Neural progenitor cell (in vitro differentiated cells): Measurements from ENCODE around the gene S100A10. TPM values are rescaled to one million over a fixed set of nuclear protein-coding genes. Genes with fewer than 3 reads are reported as not detected.

Source experiments
- DNase-seq: peaks from one replicate; pipeline ENCODE4 v3.0.0-alpha.2; 2016; ENCODE audit warnings: low spot score
- H2AFZ ChIP-seq: fragments of 200-600 bp; sonication (generic); replicated peaks from 2 replicates; pipeline ENCODE4 v1.6.1; 2016; ENCODE audit warnings: antibody characterized with exemption
- H3F3A ChIP-seq: fragments of 200-600 bp; sonication (generic); 2 replicates; pipeline ENCODE4 v1.6.1; 2016; ENCODE audit warnings: antibody characterized with exemption, low read depth
- H3K27ac ChIP-seq: fragments of 200-600 bp; sonication (generic); 2 replicates; pipeline ENCODE4 v1.5.1; 2016; ENCODE audit warnings: mild to moderate bottlenecking
- H3K27me3 ChIP-seq: fragments of 200-600 bp; sonication (generic); 2 replicates; pipeline ENCODE4 v1.6.1; 2016; ENCODE audit warnings: mild to moderate bottlenecking, moderate library complexity
- H3K36me3 ChIP-seq: fragments of 200-600 bp; sonication (generic); 2 replicates; pipeline ENCODE4 v1.5.1; 2016
- H3K4me1 ChIP-seq: fragments of 200-600 bp; sonication (generic); 2 replicates; pipeline ENCODE4 v1.6.1; 2016; ENCODE audit warnings: mixed run types
- H3K4me2 ChIP-seq: fragments of 200-600 bp; sonication (generic); 2 replicates; pipeline ENCODE4 v1.6.1; 2016
- H3K4me3 ChIP-seq: fragments of 200-600 bp; sonication (generic); 2 replicates; pipeline ENCODE4 v1.5.1; 2016
- H3K79me2 ChIP-seq: fragments of 200-600 bp; sonication (generic); 2 replicates; pipeline ENCODE4 v1.6.1; 2016; ENCODE audit warnings: low read depth
- H3K9ac ChIP-seq: fragments of 200-600 bp; sonication (generic); 2 replicates; pipeline ENCODE4 v1.6.1; 2016
- H3K9me3 ChIP-seq: fragments of 200-600 bp; sonication (generic); 2 replicates; pipeline ENCODE4 v1.5.1; 2016; ENCODE audit warnings: low read depth
- H4K20me1 ChIP-seq: fragments of 200-600 bp; sonication (generic); 2 replicates; pipeline ENCODE4 v1.6.1; 2016; ENCODE audit warnings: low read depth
- H3K27ac Mint-ChIP-seq: 3 replicates; pipeline ENCODE4 v1.8.0; 2021; ENCODE audit warnings: mixed read lengths
- H3K27me3 Mint-ChIP-seq: 2 replicates; pipeline ENCODE4 v1.8.0; 2022; ENCODE audit warnings: low read depth, mild to moderate bottlenecking, inconsistent platforms, moderate library complexity, mixed read lengths; ENCODE audit not compliant: insufficient read depth
- H3K36me3 Mint-ChIP-seq: 3 replicates; pipeline ENCODE4 v1.8.0; 2021; ENCODE audit warnings: mixed read lengths
- H3K4me1 Mint-ChIP-seq: 3 replicates; pipeline ENCODE4 v1.8.0; 2021; ENCODE audit warnings: mixed read lengths
- H3K4me3 Mint-ChIP-seq: 3 replicates; pipeline ENCODE4 v1.8.0; 2021; ENCODE audit warnings: mild to moderate bottlenecking, moderate library complexity, mixed read lengths
- H3K9me3 Mint-ChIP-seq: 3 replicates; pipeline ENCODE4 v1.8.0; 2020; ENCODE audit warnings: mixed read lengths
- EZH2 ChIP-seq: fragments of 200-600 bp; sonication (generic); IDR thresholded peaks from 2 replicates; pipeline ENCODE4 v1.6.1; 2017; ENCODE audit warnings: antibody characterized with exemption, mild to moderate bottlenecking, moderate library complexity
- EZH2phosphoT487 ChIP-seq: fragments of 200-600 bp; sonication (generic); IDR thresholded peaks from 2 replicates; pipeline ENCODE4 v1.6.1; 2017; ENCODE audit warnings: antibody characterized with exemption
- total RNA-seq: library from RNA; depleted of rRNA; stranded (reverse); fragments of >200 nt; gene quantifications from 2 replicates; pipeline ENCODE4 v1.2.3, GENCODE V29; 2015; ENCODE audit warnings: low replicate concordance
- TF ChIP-seq, protein P1 (sequence below): fragments of 200-600 bp; sonication (generic); IDR thresholded peaks from 2 replicates; pipeline ENCODE4 v1.5.1; 2017; ENCODE audit warnings: antibody characterized with exemption, mild to moderate bottlenecking

The S100A10 gene
- total RNA-seq, 1 donor from 2014 or later, result 0.54 TPM

DNA sequence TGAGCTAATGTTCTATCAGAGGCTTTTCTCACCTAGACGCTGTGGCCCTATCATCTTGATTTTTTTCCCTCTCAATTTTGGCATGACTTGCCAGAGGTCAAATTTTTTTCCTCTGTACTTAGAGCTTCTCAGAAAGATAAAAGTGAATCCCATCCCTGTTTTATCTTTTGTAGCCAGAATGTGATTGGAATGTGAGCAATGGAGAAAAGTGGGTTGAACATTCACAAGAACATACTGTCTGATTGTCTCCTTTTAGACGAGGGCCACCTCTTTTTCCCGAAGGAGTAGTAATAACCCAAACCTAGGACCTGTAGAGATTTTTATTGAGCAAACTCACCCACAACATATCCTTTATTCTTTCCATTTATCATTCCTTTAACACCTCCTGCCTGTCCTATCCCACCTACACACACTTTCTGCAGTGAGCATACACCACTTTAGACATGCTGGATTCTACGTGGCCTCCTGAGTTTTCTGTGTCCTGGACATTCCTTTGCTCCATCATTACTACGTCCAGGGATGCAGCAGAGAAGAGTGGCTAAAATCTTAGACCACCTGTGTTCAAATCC lies 15.9 kb downstream of the S100A10 start:
- Histone ChIP-seq H3F3A (no peaks in the 10 kb centered on the region), H3K9ac (no peak overlapping the region), H3K27me3 (no peaks in the 10 kb centered on the region), H3K9me3 (no peaks in the 10 kb centered on the region), H3K4me2 (no peak overlapping the region), H3K4me3 (no peak overlapping the region), H4K20me1 (no peaks in the 10 kb centered on the region), H3K36me3 (no peaks in the 10 kb centered on the region), H3K27ac (no peak overlapping the region), H3K4me1 (no peaks in the 10 kb centered on the region), H3K79me2 (no peaks in the 10 kb centered on the region), H2AFZ (no peak overlapping the region)
- no peaks in the 10 kb centered on the region for H3K27me3 Mint-ChIP-seq
- no peak for DNase-seq
- H3K36me3 Mint-ChIP-seq, result no peaks in the 10 kb centered on the region
- H3K4me1 Mint-ChIP-seq, result peaks cover 15% of the 10 kb centered on the region
- no peaks in the 10 kb centered on the region for H3K9me3 Mint-ChIP-seq
- no peak overlapping the region for H3K27ac Mint-ChIP-seq
- no peak overlapping the region for H3K4me3 Mint-ChIP-seq
- TF ChIP-seq EZH2phosphoT487 (no peak), EZH2 (no peak)
- TF ChIP-seq, protein P1, sequence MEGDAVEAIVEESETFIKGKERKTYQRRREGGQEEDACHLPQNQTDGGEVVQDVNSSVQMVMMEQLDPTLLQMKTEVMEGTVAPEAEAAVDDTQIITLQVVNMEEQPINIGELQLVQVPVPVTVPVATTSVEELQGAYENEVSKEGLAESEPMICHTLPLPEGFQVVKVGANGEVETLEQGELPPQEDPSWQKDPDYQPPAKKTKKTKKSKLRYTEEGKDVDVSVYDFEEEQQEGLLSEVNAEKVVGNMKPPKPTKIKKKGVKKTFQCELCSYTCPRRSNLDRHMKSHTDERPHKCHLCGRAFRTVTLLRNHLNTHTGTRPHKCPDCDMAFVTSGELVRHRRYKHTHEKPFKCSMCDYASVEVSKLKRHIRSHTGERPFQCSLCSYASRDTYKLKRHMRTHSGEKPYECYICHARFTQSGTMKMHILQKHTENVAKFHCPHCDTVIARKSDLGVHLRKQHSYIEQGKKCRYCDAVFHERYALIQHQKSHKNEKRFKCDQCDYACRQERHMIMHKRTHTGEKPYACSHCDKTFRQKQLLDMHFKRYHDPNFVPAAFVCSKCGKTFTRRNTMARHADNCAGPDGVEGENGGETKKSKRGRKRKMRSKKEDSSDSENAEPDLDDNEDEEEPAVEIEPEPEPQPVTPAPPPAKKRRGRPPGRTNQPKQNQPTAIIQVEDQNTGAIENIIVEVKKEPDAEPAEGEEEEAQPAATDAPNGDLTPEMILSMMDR, result no peak

DNA sequence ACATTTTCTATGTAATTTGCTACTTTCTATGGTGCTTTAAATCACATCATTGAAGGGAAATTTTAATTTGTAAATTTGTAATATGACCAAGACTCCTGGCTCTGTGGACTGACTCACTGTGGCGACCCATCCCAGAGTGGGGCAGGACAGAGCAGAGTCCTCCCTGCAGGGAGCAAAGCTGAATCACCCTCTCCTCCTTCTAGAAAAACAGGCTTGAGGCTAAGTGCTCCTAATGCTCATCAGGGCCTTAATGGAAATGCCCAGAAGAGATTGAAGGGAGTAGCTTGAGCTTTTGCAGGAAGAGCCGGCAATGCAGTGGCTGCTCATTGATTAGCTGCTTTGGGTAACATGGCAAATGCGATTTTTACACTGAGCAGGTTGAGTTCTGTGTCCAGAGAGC lies 16.8 kb downstream of the S100A10 start:
- H3K9me3 Mint-ChIP-seq, result no peaks in the 10 kb centered on the region

GRCh38 chr1:151976015-151976343 lies 17.7 kb downstream of the S100A10 start:
- DNase-seq, result no peak
- TF ChIP-seq EZH2phosphoT487 (no peak), EZH2 (no peak)
- TF ChIP-seq, protein P1, result no peak
- no peaks in the 10 kb centered on the region for H3K9me3 Mint-ChIP-seq
- Histone ChIP-seq H3K27me3 (no peaks in the 10 kb centered on the region), H3K4me3 (no peak overlapping the region), H3K4me2 (no peak overlapping the region), H3K9ac (no peak overlapping the region), H3K36me3 (no peaks in the 10 kb centered on the region), H4K20me1 (no peaks in the 10 kb centered on the region), H3K4me1 (no peaks in the 10 kb centered on the region), H3F3A (no peaks in the 10 kb centered on the region), H3K27ac (no peak overlapping the region), H3K79me2 (no peaks in the 10 kb centered on the region), H2AFZ (no peak overlapping the region), H3K9me3 (no peaks in the 10 kb centered on the region)
- H3K27ac Mint-ChIP-seq, result no peak overlapping the region
- no peaks in the 10 kb centered on the region for H3K36me3 Mint-ChIP-seq
- H3K27me3 Mint-ChIP-seq, result no peaks in the 10 kb centered on the region
- peaks cover 15% of the 10 kb centered on the region for H3K4me1 Mint-ChIP-seq
- H3K4me3 Mint-ChIP-seq, result no peak overlapping the region

More for the DNA sequence above, 16.8 kb downstream of the S100A10 start:
- Histone ChIP-seq H4K20me1 (no peaks in the 10 kb centered on the region), H3K27ac (no peak overlapping the region), H3K27me3 (no peaks in the 10 kb centered on the region), H2AFZ (no peak overlapping the region), H3F3A (no peaks in the 10 kb centered on the region), H3K9me3 (no peaks in the 10 kb centered on the region), H3K4me3 (no peak overlapping the region), H3K4me2 (no peak overlapping the region), H3K9ac (no peak overlapping the region), H3K4me1 (no peaks in the 10 kb centered on the region), H3K79me2 (no peaks in the 10 kb centered on the region), H3K36me3 (no peaks in the 10 kb centered on the region)
- H3K4me3 Mint-ChIP-seq, result no peak overlapping the region
- H3K27me3 Mint-ChIP-seq, result no peaks in the 10 kb centered on the region
- TF ChIP-seq EZH2phosphoT487, result no peak
- TF ChIP-seq EZH2, result no peak
- no peak for DNase-seq
- H3K4me1 Mint-ChIP-seq, result peaks cover 19% of the 10 kb centered on the region
- H3K27ac Mint-ChIP-seq, result no peak overlapping the region
- H3K36me3 Mint-ChIP-seq, result no peaks in the 10 kb centered on the region

- Histone ChIP-seq H3K27me3 (no peaks in the 10 kb centered on the region), H3F3A (no peaks in the 10 kb centered on the region), H4K20me1 (no peaks in the 10 kb centered on the region), H3K4me1 (no peaks in the 10 kb centered on the region), H3K4me3 (no peak overlapping the region), H3K79me2 (no peaks in the 10 kb centered on the region), H3K4me2 (no peak overlapping the region), H3K36me3 (no peaks in the 10 kb centered on the region), H3K27ac (no peak overlapping the region), H3K9me3 (no peaks in the 10 kb centered on the region), H2AFZ (no peak overlapping the region), H3K9ac (no peak overlapping the region)
- peaks cover 11% of the 10 kb centered on the region for H3K4me1 Mint-ChIP-seq
- H3K9me3 Mint-ChIP-seq, result no peaks in the 10 kb centered on the region
- H3K27me3 Mint-ChIP-seq, result no peaks in the 10 kb centered on the region
- DNase-seq, result no peak
- H3K36me3 Mint-ChIP-seq, result no peaks in the 10 kb centered on the region
- H3K27ac Mint-ChIP-seq, result no peak overlapping the region
- TF ChIP-seq EZH2phosphoT487 (no peak), EZH2 (no peak)
- TF ChIP-seq, protein P1, result no peak
- no peak overlapping the region for H3K4me3 Mint-ChIP-seq
Measured at GRCh38 chr1:151975311-151976014, 18.2 kb downstream of the S100A10 start.
